K562 (cell line): Measurements from ENCODE around the gene UBE3B. TPM values are rescaled to one million over a fixed set of nuclear protein-coding genes. Genes with fewer than 3 reads are reported as not detected.

Experiments
- ATAC-seq: fragments of 200-7000 bp; cut with Tn5 transposase; 3 replicates; pipeline ENCODE4 v1.9.1; 2020; ENCODE audit warnings: moderate library complexity
- BruUV-seq: library from RNA; stranded (reverse); fragments of 400-500 nt; replicated peaks from 2 replicates; lab custom pipeline; 2021; lab: Mats Ljungman, UMichigan
- CTCF ChIA-PET: fragments of 300-600 bp; formaldehyde crosslinking; extraction: SDS; loops from one replicate; lab custom pipeline; 2021; ENCODE audit warnings: low intra/inter-chr PET ratio; lab: Yijun Ruan, JAX
- POLR2A ChIA-PET: fragments of 300-600, 350-650 bp; sonication (Branson Sonifier 250); formaldehyde crosslinking; extraction: SDS; loops from one replicate; lab custom pipeline; 2021; ENCODE audit warnings: antibody characterized with exemption, inconsistent platforms; lab: Yijun Ruan, JAX
- DNase-seq, 4 experiments: peaks; one replicate each; pipeline versions ENCODE4 v3.0.0 to v3.0.0-alpha.2; 2011 to 2018; ENCODE audit warnings: low spot score in 3 of 4, mixed read lengths in 3 of 4; ENCODE audit errors: extremely low read depth in 1 of 4
- FAIRE-seq: peaks from 2 replicates; lab custom pipeline; 2011; peaks lifted over from hg19 to GRCh38; lab: Jason Lieb, UNC
- H2AFZ ChIP-seq: 2 replicates; pipeline ENCODE4 v1.6.0; 2011; ENCODE audit warnings: low read depth, low read length, control low read depth, inconsistent platforms
- H3K27ac ChIP-seq: fragments of 200-600 bp; 3 replicates; pipeline ENCODE4 v1.8.0; 2011; ENCODE audit warnings: low read depth, mild to moderate bottlenecking, control low read depth, inconsistent platforms, low read length, moderate library complexity, mixed read lengths; ENCODE audit errors: extremely low read depth
- H3K27me3 ChIP-seq, 2 experiments: fragments of 300-600 bp in 1 of 2; 2 replicates in 1 of 2; 3 replicates in 1 of 2; pipeline versions ENCODE4 v1.6.0 to v1.8.0; 2011; ENCODE audit warnings: inconsistent platforms in 2 of 2, low read length in 2 of 2, mild to moderate bottlenecking in 1 of 2, mixed read lengths in 1 of 2, moderate library complexity in 1 of 2; ENCODE audit not compliant: control insufficient read depth in 2 of 2, insufficient read depth in 2 of 2
- H3K36me3 ChIP-seq: fragments of 300-600 bp; 3 replicates; pipeline ENCODE4 v1.8.0; 2011; ENCODE audit warnings: mild to moderate bottlenecking, low read length, inconsistent platforms; ENCODE audit not compliant: control insufficient read depth, insufficient read depth
- H3K4me1 ChIP-seq, 2 experiments: fragments of 200-600 bp in 1 of 2; replicated peaks in 1 of 2; 2 replicates in 1 of 2; 3 replicates in 1 of 2; pipeline versions ENCODE4 v1.5.1 to v1.8.0; 2011; ENCODE audit warnings: inconsistent platforms in 2 of 2, low read length in 2 of 2, mild to moderate bottlenecking in 1 of 2, mixed read lengths in 1 of 2, moderate library complexity in 1 of 2; ENCODE audit not compliant: control insufficient read depth in 2 of 2, insufficient read depth in 2 of 2
- H3K4me2 ChIP-seq: 2 replicates; pipeline ENCODE4 v1.6.1; 2011; ENCODE audit warnings: low read length, control low read depth, inconsistent platforms, mixed read lengths; ENCODE audit not compliant: insufficient read depth
- H3K4me3 ChIP-seq: fragments of 200-600 bp; sonication (generic), shearing (Covaris generic); 2 replicates; pipeline ENCODE4 v1.5.1; 2016; ENCODE audit warnings: control low read depth, inconsistent platforms
- H3K79me2 ChIP-seq: fragments of 200-600 bp; 3 replicates; pipeline ENCODE4 v1.8.0; 2011; ENCODE audit warnings: low read length, inconsistent platforms; ENCODE audit not compliant: control insufficient read depth, insufficient read depth
- H3K9ac ChIP-seq, 2 experiments: 2 replicates each; pipeline versions ENCODE4 v1.6.0 to v1.6.1; 2011; ENCODE audit warnings: low read depth in 2 of 2, low read length in 2 of 2, control low read depth in 1 of 2, inconsistent platforms in 1 of 2, mild to moderate bottlenecking in 1 of 2, mixed read lengths in 1 of 2; ENCODE audit not compliant: insufficient read depth in 1 of 2
- H3K9me1 ChIP-seq: one replicate; pipeline ENCODE4 v1.6.0; 2011; ENCODE audit warnings: inconsistent platforms, mild to moderate bottlenecking, low read length, moderate library complexity; ENCODE audit not compliant: control insufficient read depth, insufficient read depth
- H3K9me3 ChIP-seq: replicated peaks from 2 replicates; pipeline ENCODE4 v1.5.1; 2011; ENCODE audit warnings: low read depth, low read length, inconsistent platforms; ENCODE audit not compliant: control insufficient read depth, insufficient read depth
- H4K20me1 ChIP-seq: replicated peaks from 2 replicates; pipeline ENCODE4 v1.6.1; 2011; ENCODE audit warnings: low read length, inconsistent platforms, mixed read lengths; ENCODE audit not compliant: control insufficient read depth, insufficient read depth
- CSDE1 ChIP-seq, 2 experiments: fragments of 450-650 bp; IDR thresholded peaks; 2 replicates each; pipeline ENCODE4 v1.6.1; 2016; ENCODE audit warnings: mild to moderate bottlenecking in 1 of 2
- DEAF1 ChIP-seq: fragments of 450-650 bp; formaldehyde crosslinking; IDR thresholded peaks from 2 replicates; pipeline ENCODE4 v1.4.0; 2020; ENCODE audit warnings: mild to moderate bottlenecking, moderate library complexity
- ESRRB ChIP-seq: fragments of 250-450 bp; sonication (Bioruptor Pico); IDR thresholded peaks from 2 replicates; pipeline ENCODE4 v1.5.0; 2020; ENCODE audit warnings: mild to moderate bottlenecking, moderate library complexity, borderline replicate concordance
- GATAD2A ChIP-seq: fragments of 450-650 bp; IDR thresholded peaks from 2 replicates; pipeline ENCODE4 v1.6.1; 2017
- HSF4 ChIP-seq: fragments of 250-450 bp; sonication (Bioruptor Pico); IDR thresholded peaks from 2 replicates; pipeline ENCODE4 v2.1.2; 2022; ENCODE audit warnings: mild to moderate bottlenecking, moderate library complexity, borderline replicate concordance
- MITF ChIP-seq: IDR thresholded peaks from 2 replicates; pipeline ENCODE4 v1.6.1; 2014; ENCODE audit warnings: antibody characterized with exemption
- NFATC3 ChIP-seq: fragments of 450-650 bp; IDR thresholded peaks from 2 replicates; pipeline ENCODE4 v1.6.1; 2017; ENCODE audit warnings: mild to moderate bottlenecking
- PHTF2 ChIP-seq: fragments of 250-450 bp; sonication (Bioruptor Pico); IDR thresholded peaks from 2 replicates; pipeline ENCODE4 v1.5.0; 2021; ENCODE audit warnings: mild to moderate bottlenecking
- PYGO2 ChIP-seq: fragments of 450-650 bp; IDR thresholded peaks from 2 replicates; pipeline ENCODE4 v1.6.1; 2016; ENCODE audit warnings: mild to moderate bottlenecking, missing genetic modification characterization, moderate library complexity, missing compliant biosample characterization
- SAFB2 ChIP-seq: fragments of 200-400 bp; formaldehyde crosslinking; IDR thresholded peaks from 2 replicates; pipeline ENCODE4 v1.6.1; 2018; ENCODE audit warnings: borderline replicate concordance, low read length, low read depth, moderate library complexity; ENCODE audit not compliant: severe bottlenecking
- SRSF1 ChIP-seq: fragments of 200-400 bp; formaldehyde crosslinking; IDR thresholded peaks from 2 replicates; pipeline ENCODE4 v1.6.1; 2017; ENCODE audit warnings: mild to moderate bottlenecking, low read depth, low read length, moderate library complexity
- TAL1 ChIP-seq: fragments of 450-650 bp; IDR thresholded peaks from 2 replicates; pipeline ENCODE4 v1.6.1; 2016; ENCODE audit warnings: mild to moderate bottlenecking
- TEAD1 ChIP-seq, 2 experiments: fragments of 450-650 bp in 1 of 2; sonication (generic) in 1 of 2; formaldehyde crosslinking; IDR thresholded peaks; 2 replicates each; pipeline versions ENCODE4 v1.4.0 to v1.8.0; 2020 to 2022; ENCODE audit warnings: mild to moderate bottlenecking in 2 of 2, missing genetic modification reagents in 1 of 2
- ZFPM2 ChIP-seq: fragments of 250-450 bp; sonication (Bioruptor Pico); IDR thresholded peaks from 2 replicates; pipeline ENCODE4 v1.5.1; 2022; ENCODE audit warnings: mild to moderate bottlenecking
- ZNF41 ChIP-seq: fragments of 250-450 bp; sonication (Bioruptor Pico); conservative IDR thresholded peaks from 2 replicates; pipeline ENCODE4 v1.4.0; 2020; ENCODE audit warnings: mild to moderate bottlenecking
- ZNF699 ChIP-seq: fragments of 250-450 bp; sonication (Bioruptor Pico); IDR thresholded peaks from 2 replicates; pipeline ENCODE4 v1.8.0; 2021; ENCODE audit warnings: mild to moderate bottlenecking, moderate library complexity; ENCODE audit not compliant: insufficient replicate concordance
- ZNF740 ChIP-seq, 3 experiments: fragments of 200-800 bp in 1 of 3; sonication (Bioruptor generic) in 1 of 3; sonication (generic) in 1 of 3; formaldehyde crosslinking in 1 of 3; IDR thresholded peaks; 2 replicates each; pipeline versions ENCODE4 v1.6.1 to v1.8.0; 2016 to 2022; ENCODE audit warnings: mild to moderate bottlenecking in 2 of 3, missing compliant biosample characterization in 2 of 3, missing genetic modification characterization in 2 of 3, missing genetic modification reagents in 1 of 3
- WGBS: fragments of 100-300 bp; shearing (Covaris generic); methylation state at CpG from one replicate; pipeline ENCODE4 v1.1.6; 2016; ENCODE audit warnings: low coverage, mixed read lengths; ENCODE audit not compliant: insufficient coverage; ENCODE audit errors: missing lambda C conversion rate; 5-methylcytosine and 5-hydroxymethylcytosine counted together
- in situ Hi-C: fragments of 300-500 bp; cut with MboI; formaldehyde crosslinking; loops from 4 replicates; pipeline ENCODE4 v1.15.0; 2018; ENCODE audit warnings: inconsistent platforms, mixed read lengths
- intact Hi-C: fragments of 100-400 bp; cut with micrococcal nuclease; formaldehyde crosslinking; loops from 2 replicates; pipeline ENCODE4 v1.14.2; 2022
- polyA plus RNA-seq, 8 experiments: library from polyadenylated mRNA; depleted of rRNA in 4 of 8; stranded (reverse) in 5 of 8; unstranded in 3 of 8; fragments of >200 nt; fragmentation: Nextera tagmentation in 2 of 8; fragmentation: Illumina TruSeq in 1 of 8; extraction: Ambion mirVana in 2 of 8; extraction: Trizol in 1 of 8; gene quantifications; 2 replicates each; pipeline versions ENCODE4 v1.2.1 to v1.2.3, GENCODE V29; 2011 to 2014; ENCODE audit warnings: inconsistent platforms in 1 of 8, missing spikeins in 1 of 8
- total RNA-seq, 7 experiments: library from RNA; depleted of rRNA in 6 of 7; stranded (reverse); fragments of >200 nt in 6 of 7; fragmentation: Illumina TruSeq in 2 of 7; extraction: Trizol in 2 of 7; gene quantifications; 2 replicates each; pipeline versions ENCODE4 v1.2.1 to v1.2.3, GENCODE V29; 2011 to 2021; ENCODE audit warnings: low replicate concordance in 1 of 7

Gene UBE3B
- total and polyA plus RNA-seq, 9 of the 15 experiments (the other 6 are each of a cell fraction or from before 2014, with no cell fraction given), result 7.6 to 23.6 (median 15.5) TPM

GRCh38 chr12:109473006-109473405, 4.4 kb upstream of the UBE3B start:
- ATAC-seq, result no peak
- POLR2A ChIA-PET, result interaction anchor here (0.6 to 1.5 kb wide), 7 partner anchors 9 to 463 kb away, joined by 3 to 9 read pairs (median 3); no protein-coding TSS in a partner anchor
- H3K9me3 ChIP-seq, result no peaks in the 10 kb centered on the region
- 0 out of 2 replicates have a peak, but pooled peaks cover 16% of the 10 kb centered on the region for H4K20me1 ChIP-seq
- H3K4me2 ChIP-seq, result no peak overlapping the region
- no peak for FAIRE-seq
- H3K36me3 ChIP-seq, result peaks cover 15% of the 10 kb centered on the region; the same call in 2 of the 3 replicates
- in situ Hi-C loops (no loop called here), intact Hi-C loops (no loop called here)
- WGBS, result 89% methylated on average over 3 of the region's 3 CpGs
- peaks cover 13 to 15% of the 10 kb centered on the region in 2 experiments; a peak in 4 of 5 replicates for H3K4me1 ChIP-seq
- TF ChIP-seq SRSF1 (no peak), HSF4 (CRISPR knock-in tag) (no peak), ZNF41 (CRISPR knock-in tag) (no peak), NFATC3 (no peak), MITF (no peak), ESRRB (CRISPR knock-in tag) (no peak), PHTF2 (CRISPR knock-in tag) (no peak), ZNF699 (CRISPR knock-in tag) (no peak), GATAD2A (no peak), TAL1 (no peak), ZNF740 (CRISPR knock-in tag; IDR thresholded peaks at IDR 0.05) (no peak), ZNF740 (tag; IDR thresholded peaks at IDR 0.05) (no peak), PYGO2 (tag) (no peak), CSDE1 (IDR thresholded peaks at IDR 0.05) (no peak), ZFPM2 (CRISPR knock-in tag) (no peak), TEAD1 (CRISPR knock-in tag; IDR thresholded peaks at IDR 0.05) (no peak), DEAF1 (no peak), SAFB2 (no peak)
- CTCF ChIA-PET, result no interaction called here
- peaks cover 66% of the 10 kb centered on the region for H3K79me2 ChIP-seq
- no peak overlapping the region; a peak in 1 of 4 replicates for H3K9ac ChIP-seq
- no peak for DNase-seq
- H3K27ac ChIP-seq, result no peak overlapping the region
- H3K4me3 ChIP-seq, result no peak overlapping the region
- H3K9me1 ChIP-seq, result peaks cover 4% of the 10 kb centered on the region
- no peak overlapping the region for H2AFZ ChIP-seq
- no peaks in the 10 kb centered on the region for H3K27me3 ChIP-seq
- BruUV-seq, result no TSS peak
